Ovary (tissue), 9 donors: ENCODE data around the gene SEMA3B. TPM values are rescaled to one million over a fixed set of nuclear protein-coding genes. Genes with fewer than 3 reads are reported as not detected.

Source experiments
- DNase-seq, 5 donors: peaks; one replicate each; pipeline ENCODE4 v3.0.0-alpha.2; 2019 to 2020
- H3K27ac ChIP-seq, 2 donors: fragments of 200-600 bp; one replicate each; pipeline versions ENCODE4 v1.5.1 to v1.8.0; 2019 to 2022
- H3K27me3 ChIP-seq: fragments of 200-600 bp; one replicate; pipeline ENCODE4 v1.8.0; 2022
- H3K36me3 ChIP-seq: fragments of 200-600 bp; sonication (generic); one replicate; pipeline ENCODE4 v1.5.1; 2019
- H3K4me1 ChIP-seq: one replicate; pipeline ENCODE4 v1.8.1; 2013; ENCODE audit warnings: mild to moderate bottlenecking, moderate library complexity; ENCODE audit not compliant: insufficient read depth
- H3K4me3 ChIP-seq: fragments of 200-600 bp; sonication (generic); one replicate; pipeline ENCODE4 v1.5.1; 2017
- H3K9me3 ChIP-seq, 2 donors: fragments of 200-600 bp in 1 of 2; sonication (generic) in 1 of 2; one replicate each; pipeline versions ENCODE4 v1.5.1 to v1.8.1; 2013 to 2019; ENCODE audit warnings: mild to moderate bottlenecking in 1 of 2, moderate library complexity in 1 of 2
- EP300 ChIP-seq: sonication (generic); formaldehyde crosslinking; IDR thresholded peaks from one replicate; pipeline ENCODE4 v1.6.1; 2017; ENCODE audit warnings: antibody characterized with exemption
- POLR2A ChIP-seq: fragments of 450-650 bp; IDR thresholded peaks from one replicate; pipeline ENCODE4 v1.6.1; 2017; ENCODE audit warnings: antibody characterized with exemption, mild to moderate bottlenecking, moderate library complexity
- WGBS, 3 donors: extraction: QIAGEN DNeasy Blood & Tissue Kit in 1 of 3; methylation state at CpG; one replicate each; pipeline versions ENCODE4 v1.1.5 to v1.1.7; 2013 to 2017; 5-methylcytosine and 5-hydroxymethylcytosine counted together
- intact Hi-C, 4 donors: fragments of 100-400 bp; cut with DNase I; formaldehyde crosslinking; loops; one replicate each; pipeline versions ENCODE4 v1.11.0 to v1.15.1; 2022 to 2023
- polyA plus RNA-seq, 2 donors: library from polyadenylated mRNA; stranded (reverse); fragments of 200-250 nt in 1 of 2; fragments of 350-450 nt in 1 of 2; fragmentation: Illumina TruSeq in 1 of 2; extraction: RNeasy Lipid Tissue Mini Kit (QIAGEN cat#74804) in 1 of 2; gene quantifications; one replicate each; pipeline ENCODE4 v1.2.3, GENCODE V29; 2013 to 2014
- total RNA-seq, 7 donors: library from RNA; depleted of rRNA in 2 of 7; stranded (reverse); fragments of >200 nt in 2 of 7; fragmentation: NEBNext Ultra II Directional in 3 of 7; extraction: Animal tissue kit (Norgen Biotek cat#: 25700) in 3 of 7; gene quantifications; one replicate each; pipeline versions ENCODE4 v1.1.0 to v1.2.4, GENCODE V29; 2016 to 2023
- TF ChIP-seq, protein P1 (sequence below), 3 donors: fragments of 450-650 bp in 2 of 3; fragments of 200-600 bp in 1 of 3; IDR thresholded peaks; one replicate each; pipeline versions ENCODE4 v1.5.1 to v1.8.0; 2016 to 2022; ENCODE audit warnings: antibody characterized with exemption in 3 of 3, mild to moderate bottlenecking in 1 of 3
- donor health status: DM: no; HTN: no; CAD: no; lungs with moderate emphysema.
- donor health status: DM: no; HTN: no; CAD: no.
- donor health status: Bipolar disorder and iron deficiency.
- donor health status: DM: yes; HTN: yes; CAD: no.
- donor health status: DM: no; HTN: no; CAD: no.
- donor health status: DM: yes; HTN: yes; CAD: no.

SEMA3B gene
- total and polyA plus RNA-seq, 9 donors, result 5.0 to 224 (median 51.1) TPM

DNA sequence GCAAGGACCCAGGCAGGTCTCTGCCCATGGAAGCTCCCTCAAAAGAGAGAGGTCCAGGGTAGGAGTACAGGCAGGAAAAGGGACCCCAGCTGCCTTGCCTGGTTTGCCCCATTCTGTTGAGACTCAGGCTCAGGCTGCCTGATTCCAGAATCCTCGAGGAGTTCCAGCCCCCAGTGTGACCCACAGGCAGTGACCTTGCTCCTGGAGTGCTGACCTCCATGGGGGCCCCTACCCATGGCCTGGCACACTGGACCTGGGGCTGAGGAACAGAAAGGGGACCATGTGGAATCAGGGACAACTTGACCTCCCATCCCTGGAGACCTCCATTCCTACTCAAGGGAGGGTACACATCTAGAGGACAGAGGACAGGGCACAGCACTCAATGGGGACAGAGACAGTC, 3.4 kb upstream of the SEMA3B start:
- 16 to 60% (median 32%) methylated on average over 1 of the region's 1 CpG for WGBS, 3 donors
- intact Hi-C loops, result loop anchor here in 1 of 4 donors (10.0 kb wide), 1 partner anchor 59 kb away; the partner anchor contains the start of genes HYAL2 and TUSC2
- H3K27me3 ChIP-seq, result no peaks in the 10 kb centered on the region
- H3K27ac ChIP-seq, result peak overlapping the region; percentile 62 to 99
- peaks cover 58% of the 10 kb centered on the region for H3K4me1 ChIP-seq
- H3K36me3 ChIP-seq, result no peaks in the 10 kb centered on the region
- H3K4me3 ChIP-seq, result no peak overlapping the region
- TF ChIP-seq EP300, result no peak
- TF ChIP-seq, protein P1, sequence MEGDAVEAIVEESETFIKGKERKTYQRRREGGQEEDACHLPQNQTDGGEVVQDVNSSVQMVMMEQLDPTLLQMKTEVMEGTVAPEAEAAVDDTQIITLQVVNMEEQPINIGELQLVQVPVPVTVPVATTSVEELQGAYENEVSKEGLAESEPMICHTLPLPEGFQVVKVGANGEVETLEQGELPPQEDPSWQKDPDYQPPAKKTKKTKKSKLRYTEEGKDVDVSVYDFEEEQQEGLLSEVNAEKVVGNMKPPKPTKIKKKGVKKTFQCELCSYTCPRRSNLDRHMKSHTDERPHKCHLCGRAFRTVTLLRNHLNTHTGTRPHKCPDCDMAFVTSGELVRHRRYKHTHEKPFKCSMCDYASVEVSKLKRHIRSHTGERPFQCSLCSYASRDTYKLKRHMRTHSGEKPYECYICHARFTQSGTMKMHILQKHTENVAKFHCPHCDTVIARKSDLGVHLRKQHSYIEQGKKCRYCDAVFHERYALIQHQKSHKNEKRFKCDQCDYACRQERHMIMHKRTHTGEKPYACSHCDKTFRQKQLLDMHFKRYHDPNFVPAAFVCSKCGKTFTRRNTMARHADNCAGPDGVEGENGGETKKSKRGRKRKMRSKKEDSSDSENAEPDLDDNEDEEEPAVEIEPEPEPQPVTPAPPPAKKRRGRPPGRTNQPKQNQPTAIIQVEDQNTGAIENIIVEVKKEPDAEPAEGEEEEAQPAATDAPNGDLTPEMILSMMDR (IDR thresholded peaks at IDR 0.05), result no peak
- no peaks in the 10 kb centered on the region for H3K9me3 ChIP-seq
- peak in 1 of 5 donors; percentile 51 for DNase-seq

DNA sequence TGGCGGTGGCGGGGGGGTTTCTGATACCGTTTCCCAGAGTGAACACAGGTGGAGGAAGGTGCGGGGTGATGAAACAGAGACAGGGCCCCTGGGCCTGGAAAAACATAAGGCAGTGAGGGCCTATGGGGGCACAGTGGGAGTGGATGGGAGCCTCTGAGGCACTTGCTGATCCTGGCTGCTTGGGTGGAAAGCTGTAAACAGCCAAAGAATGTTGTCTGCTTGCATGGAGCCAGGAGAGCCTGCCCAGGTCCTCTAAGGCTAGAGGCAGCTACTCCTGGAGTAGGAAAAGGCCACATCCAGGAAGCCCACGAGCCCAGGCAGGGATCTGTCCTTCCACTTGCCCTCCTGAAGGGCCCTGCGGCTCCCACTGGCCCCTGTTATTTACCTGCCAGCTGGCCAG, 2.9 kb upstream of the SEMA3B start:
- H3K36me3 ChIP-seq, result no peaks in the 10 kb centered on the region
- H3K9me3 ChIP-seq, result no peaks in the 10 kb centered on the region
- WGBS, 3 donors, result 72 to 75% (median 74%) methylated on average over 6 of the region's 6 CpGs
- intact Hi-C loops, result loop anchor here in 1 of 4 donors (10.0 kb wide), 1 partner anchor 59 kb away; the partner anchor contains the start of genes HYAL2 and TUSC2
- peaks cover 53% of the 10 kb centered on the region for H3K4me1 ChIP-seq
- H3K27ac ChIP-seq, result peak overlapping the region; percentile 62 to 99
- TF ChIP-seq POLR2A (no peak), EP300 (no peak)
- TF ChIP-seq, protein P1 (IDR thresholded peaks at IDR 0.05), result no peak
- H3K4me3 ChIP-seq, result no peak overlapping the region
- peak in 3 of 5 donors; percentile 41 to 54 (median 43) for DNase-seq
- no peaks in the 10 kb centered on the region for H3K27me3 ChIP-seq

DNA sequence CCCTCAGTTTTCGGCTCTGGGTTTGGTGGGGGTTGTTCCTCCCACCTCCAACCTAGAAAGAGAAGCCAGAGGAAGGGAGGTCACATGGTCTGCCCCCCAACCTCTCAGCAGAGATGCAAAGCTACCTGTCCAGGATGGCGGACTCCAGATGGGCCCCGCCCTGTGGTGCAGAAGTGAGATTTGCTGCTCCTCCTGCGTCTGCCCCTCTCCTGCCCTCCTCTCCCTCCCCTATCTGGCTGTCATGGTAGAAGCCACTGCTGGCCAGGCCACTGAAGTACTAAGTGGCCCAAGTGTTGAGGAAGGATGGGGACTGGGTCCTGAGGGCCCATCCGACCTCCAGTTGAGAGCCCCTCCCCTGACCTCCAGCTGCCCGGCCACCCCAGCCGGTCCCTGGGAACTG, 2.1 kb upstream of the SEMA3B start:
- peak in 2 of 5 donors; percentile 34 to 53 for DNase-seq
- Histone ChIP-seq H3K4me1 (peaks cover 48% of the 10 kb centered on the region), H3K9me3 (no peaks in the 10 kb centered on the region), H3K36me3 (no peaks in the 10 kb centered on the region), H3K27ac (peak overlapping the region; percentile 62 to 99), H3K4me3 (peak overlapping the region; percentile 42), H3K27me3 (no peaks in the 10 kb centered on the region)
- WGBS, 3 donors, result 47 to 59% (median 52%) methylated on average over 6 to 7 of the region's 7 CpGs
- TF ChIP-seq, protein P1 (IDR thresholded peaks at IDR 0.05), result no peak
- TF ChIP-seq EP300 (no peak), POLR2A (no peak)
- intact Hi-C loops, result loop anchor here in 1 of 4 donors (10.0 kb wide), 1 partner anchor 58 kb away; the partner anchor contains the start of genes HYAL2 and TUSC2

DNA sequence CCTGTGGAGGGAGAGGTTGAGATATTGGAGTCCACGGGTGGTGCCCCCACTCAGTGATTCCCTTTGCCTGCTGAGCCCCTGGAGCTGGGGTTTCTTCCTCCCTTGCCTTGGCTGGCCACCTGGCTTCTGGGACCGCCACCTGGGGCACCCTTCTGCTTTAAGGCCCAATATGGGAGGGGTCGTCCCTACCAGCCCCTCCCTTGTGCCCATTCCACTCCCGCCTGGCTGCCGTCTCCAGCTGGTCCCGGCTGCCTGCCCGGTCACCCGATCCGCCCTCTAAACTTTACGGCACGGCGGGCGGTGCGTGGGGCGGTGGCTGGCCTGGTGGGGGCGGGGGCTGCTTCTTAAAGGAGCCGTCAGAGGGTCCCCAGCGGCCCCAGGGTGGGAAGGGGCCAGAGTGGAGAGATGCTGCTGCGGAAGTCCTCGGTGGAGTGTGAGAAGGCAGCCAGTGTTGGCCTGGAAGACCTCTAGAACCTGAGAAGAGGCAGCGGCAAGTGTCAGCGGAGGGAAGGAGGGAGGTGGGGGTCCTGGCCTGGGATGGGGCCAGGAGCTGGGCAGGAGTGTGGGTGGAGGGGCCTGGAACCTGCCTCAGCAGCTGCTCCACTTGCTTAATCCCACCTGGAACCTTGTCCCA, 1.6 kb upstream of the SEMA3B start:
- H3K9me3 ChIP-seq, result no peaks in the 10 kb centered on the region
- no peaks in the 10 kb centered on the region for H3K27me3 ChIP-seq
- H3K4me1 ChIP-seq, result peaks cover 48% of the 10 kb centered on the region
- H3K4me3 ChIP-seq, result peak overlapping the region; percentile 42
- 4 to 10% (median 5%) methylated on average over 15 to 22 of the region's 22 CpGs for WGBS, 3 donors
- TF ChIP-seq, protein P1 (IDR thresholded peaks at IDR 0.05), result no peak
- TF ChIP-seq EP300 (no peak), POLR2A (no peak)
- H3K36me3 ChIP-seq, result no peaks in the 10 kb centered on the region
- DNase-seq, result peak; percentile 71 to 85 (median 78)
- H3K27ac ChIP-seq, result peak overlapping the region; percentile 62 to 99
- intact Hi-C loops, result loop anchor here in 1 of 4 donors (10.0 kb wide), 1 partner anchor 57 kb away; the partner anchor contains the start of genes HYAL2 and TUSC2
